ENCODE measurements around the gene CALM3. TPM values are rescaled to one million over a fixed set of nuclear protein-coding genes. Genes with fewer than 3 reads are reported as not detected.

The CALM3 gene
- total RNA-seq, 6 experiments from 2014 or later: 83.8 to 119 (median 92.2) TPM

- ATAC-seq: no peak
- Histone ChIP-seq H3K36me3 (peaks cover 6 to 32% (median 18%) of the 10 kb centered on the region in 4 donors), H3K4me1 (peaks cover 0 to 3% (median 0%) of the 10 kb centered on the region in 4 donors), H3K27me3 (no peaks in the 10 kb centered on the region), H3K9me3 (no peaks in the 10 kb centered on the region), H3K27ac (no peak overlapping the region), H3K4me3 (no peak overlapping the region)
- TF ChIP-seq POLR2A (IDR thresholded peaks at IDR 0.05) (no peak), CTCF (IDR thresholded peaks at IDR 0.05) (no peak)
- DNase-seq: peak in 1 of 3 donors; percentile 35
- intact Hi-C loops (cut with DNase I): loop anchor here (5.0 kb wide), 2 partner anchors 51 to 56 kb away; partner anchors contain the start of gene DACT3 (in 1 of the 2)
- WGBS (ENCODE audit: insufficient coverage, low coverage, low lambda C conversion rate, missing lambda C conversion rate): 20% methylated on average over 1 of the region's 6 CpGs
Measured at GRCh38 chr19:46611776-46612175, 10.6 kb downstream of the CALM3 start.

GRCh38 chr19:46613525-46613924 lies 12.4 kb downstream of the CALM3 start:
- intact Hi-C loops (cut with DNase I): loop anchor here (5.0 kb wide), 2 partner anchors 49 to 54 kb away; partner anchors contain the start of gene DACT3 (in 1 of the 2)
- ATAC-seq: no peak

GRCh38 chr19:46614114-46614722 lies 13.1 kb downstream of the CALM3 start:
- Histone ChIP-seq H3K4me1 (no peaks in the 10 kb centered on the region), H3K36me3 (peaks cover 0 to 9% (median 3%) of the 10 kb centered on the region in 4 donors), H3K9me3 (no peaks in the 10 kb centered on the region), H3K4me3 (no peak overlapping the region), H3K27ac (no peak overlapping the region), H3K27me3 (no peaks in the 10 kb centered on the region)
- ATAC-seq (peak; percentile 86 to 88 (median 88)), DNase-seq (peak; percentile 80 to 82 (median 81))
- no peak for TF ChIP-seq POLR2A (IDR thresholded peaks at IDR 0.05)
- peak; percentile 75 to 94 (median 86) for TF ChIP-seq CTCF (IDR thresholded peaks at IDR 0.05)
- WGBS (ENCODE audit: insufficient coverage, low coverage, low lambda C conversion rate, missing lambda C conversion rate): 12% methylated on average over 10 of the region's 12 CpGs
- intact Hi-C loops (cut with DNase I): loop anchor here (5.0 kb wide), 2 partner anchors 48 to 53 kb away; partner anchors contain the start of gene DACT3 (in 1 of the 2)

More at GRCh38 chr19:46613525-46613924, 12.4 kb downstream of the CALM3 start:
- no peaks in the 10 kb centered on the region for H3K9me3 ChIP-seq
- peak in 1 of 3 donors; percentile 48 for DNase-seq
- 86% methylated on average over 20 of the region's 22 CpGs for WGBS (ENCODE audit: insufficient coverage, low coverage, low lambda C conversion rate, missing lambda C conversion rate)
- H3K4me3 ChIP-seq: no peak overlapping the region
- no peak overlapping the region for H3K27ac ChIP-seq
- H3K4me1 ChIP-seq: no peaks in the 10 kb centered on the region
- TF ChIP-seq POLR2A (IDR thresholded peaks at IDR 0.05): no peak
- TF ChIP-seq CTCF (IDR thresholded peaks at IDR 0.05): no peak
- peaks cover 2 to 16% (median 9%) of the 10 kb centered on the region in 4 donors for H3K36me3 ChIP-seq
- H3K27me3 ChIP-seq: no peaks in the 10 kb centered on the region

GRCh38 chr19:46615966-46616365 lies 14.8 kb downstream of the CALM3 start:
- DNase-seq: no peak
- no peaks in the 10 kb centered on the region for H3K36me3 ChIP-seq
- intact Hi-C loops (cut with DNase I): no loop called here
- no peak overlapping the region for H3K4me3 ChIP-seq
- no peaks in the 10 kb centered on the region for H3K9me3 ChIP-seq
- ATAC-seq: no peak
- 68% methylated on average over 10 of the region's 10 CpGs for whole genome bisulfite sequencing (ENCODE audit: insufficient coverage, low coverage, low lambda C conversion rate, missing lambda C conversion rate)
- TF ChIP-seq CTCF (IDR thresholded peaks at IDR 0.05): no peak
- no peaks in the 10 kb centered on the region for H3K27me3 ChIP-seq
- H3K4me1 ChIP-seq: no peaks in the 10 kb centered on the region
- H3K27ac ChIP-seq: no peak overlapping the region
